OCI-LY3 (cell line): Measurements from ENCODE around the gene CACNA1E.

Source experiments
- H2AFZ ChIP-seq: fragments of 200-600, 300-600 bp; shearing (Covaris generic); 2 replicates; pipeline ENCODE4 v1.6.0; 2014; ENCODE audit warnings: antibody characterized with exemption, low read depth, low read length
- H3K27ac ChIP-seq: fragments of 200-600, 300-600 bp; sonication (generic); 2 replicates; pipeline ENCODE4 v1.5.1; 2014; ENCODE audit warnings: mild to moderate bottlenecking, low read length, moderate library complexity, mixed read lengths
- H3K27me3 ChIP-seq: fragments of 200-600, 300-600 bp; sonication (generic); 2 replicates; pipeline ENCODE4 v1.6.1; 2014; ENCODE audit warnings: low read depth, low read length, mixed read lengths
- H3K36me3 ChIP-seq: fragments of 200-600, 300-600 bp; sonication (generic); replicated peaks from 2 replicates; pipeline ENCODE3; 2014; ENCODE audit warnings: low read depth, low read length, mixed read lengths
- H3K4me1 ChIP-seq: fragments of 300-600, 200-600 bp; sonication (generic); 2 replicates; pipeline ENCODE4 v1.6.1; 2014; ENCODE audit warnings: low read length, mixed read lengths
- H3K4me2 ChIP-seq: fragments of 200-600, 300-600 bp; sonication (generic); 2 replicates; pipeline ENCODE4 v1.6.1; 2014; ENCODE audit warnings: low read length, mixed read lengths
- H3K4me3 ChIP-seq: fragments of 300-600, 200-600 bp; sonication (generic); 2 replicates; pipeline ENCODE4 v1.5.1; 2014; ENCODE audit warnings: antibody characterized with exemption, mild to moderate bottlenecking, low read length, moderate library complexity
- H3K79me2 ChIP-seq: fragments of 300-600, 200-600 bp; shearing (Covaris generic); 2 replicates; pipeline ENCODE4 v1.6.1; 2014; ENCODE audit warnings: mild to moderate bottlenecking, low read length, mixed read lengths
- H3K9ac ChIP-seq: fragments of 300-600, 200-600 bp; shearing (Covaris generic); 2 replicates; pipeline ENCODE4 v1.6.0; 2014; ENCODE audit warnings: mild to moderate bottlenecking, low read length, moderate library complexity
- H3K9me3 ChIP-seq: fragments of 200-600, 300-600 bp; shearing (Covaris generic); 2 replicates; pipeline ENCODE4 v1.6.1; 2014; ENCODE audit warnings: low read length, mixed read lengths; ENCODE audit not compliant: insufficient read depth
- H4K20me1 ChIP-seq: fragments of 200-600, 300-600 bp; sonication (generic); 2 replicates; pipeline ENCODE4 v1.6.1; 2016; ENCODE audit warnings: low read length, mixed read lengths; ENCODE audit not compliant: insufficient read depth
- EZH2phosphoT487 ChIP-seq: fragments of 200-600 bp; shearing (Covaris generic); IDR thresholded peaks from 2 replicates; pipeline ENCODE4 v1.6.1; 2018; ENCODE audit warnings: antibody characterized with exemption, mixed run types, low read depth
- TF ChIP-seq, protein P1 (sequence below): fragments of 200-600, 300-600 bp; sonication (generic); IDR thresholded peaks from 2 replicates; pipeline ENCODE4 v1.5.1; 2014; ENCODE audit warnings: antibody characterized with exemption, low read length, low read depth

The CACNA1E gene

DNA sequence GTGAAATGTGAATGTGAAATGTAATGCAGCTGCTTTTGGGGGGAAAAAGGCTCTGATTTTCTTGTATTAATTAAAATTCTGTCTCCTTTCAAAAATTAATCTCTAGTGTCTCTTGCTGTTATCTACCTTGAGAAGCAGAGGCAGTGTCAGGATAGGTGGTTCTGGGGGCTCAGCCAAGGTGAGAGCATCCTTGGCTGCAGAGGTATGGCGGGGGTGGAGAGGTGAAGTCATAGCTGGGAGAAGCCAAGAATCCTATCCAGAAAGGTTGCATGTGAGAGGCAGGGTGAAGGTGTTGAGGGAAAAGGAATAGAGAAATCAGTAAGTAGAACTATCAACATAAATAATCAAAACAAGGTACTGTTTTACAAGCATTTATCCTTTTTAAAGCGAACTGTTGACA is 181.2 kb downstream of the CACNA1E start:
- Histone ChIP-seq H3K4me1 (no peaks in the 10 kb centered on the region), H2AFZ (no peak overlapping the region), H3K4me3 (no peak overlapping the region), H3K36me3 (no peaks in the 10 kb centered on the region), H3K27me3 (peaks cover 57% of the 10 kb centered on the region), H3K79me2 (no peaks in the 10 kb centered on the region), H3K4me2 (no peak overlapping the region), H3K9ac (no peak overlapping the region), H3K9me3 (no peaks in the 10 kb centered on the region), H3K27ac (no peak overlapping the region), H4K20me1 (no peaks in the 10 kb centered on the region)
- TF ChIP-seq EZH2phosphoT487, result no peak
- TF ChIP-seq, protein P1, sequence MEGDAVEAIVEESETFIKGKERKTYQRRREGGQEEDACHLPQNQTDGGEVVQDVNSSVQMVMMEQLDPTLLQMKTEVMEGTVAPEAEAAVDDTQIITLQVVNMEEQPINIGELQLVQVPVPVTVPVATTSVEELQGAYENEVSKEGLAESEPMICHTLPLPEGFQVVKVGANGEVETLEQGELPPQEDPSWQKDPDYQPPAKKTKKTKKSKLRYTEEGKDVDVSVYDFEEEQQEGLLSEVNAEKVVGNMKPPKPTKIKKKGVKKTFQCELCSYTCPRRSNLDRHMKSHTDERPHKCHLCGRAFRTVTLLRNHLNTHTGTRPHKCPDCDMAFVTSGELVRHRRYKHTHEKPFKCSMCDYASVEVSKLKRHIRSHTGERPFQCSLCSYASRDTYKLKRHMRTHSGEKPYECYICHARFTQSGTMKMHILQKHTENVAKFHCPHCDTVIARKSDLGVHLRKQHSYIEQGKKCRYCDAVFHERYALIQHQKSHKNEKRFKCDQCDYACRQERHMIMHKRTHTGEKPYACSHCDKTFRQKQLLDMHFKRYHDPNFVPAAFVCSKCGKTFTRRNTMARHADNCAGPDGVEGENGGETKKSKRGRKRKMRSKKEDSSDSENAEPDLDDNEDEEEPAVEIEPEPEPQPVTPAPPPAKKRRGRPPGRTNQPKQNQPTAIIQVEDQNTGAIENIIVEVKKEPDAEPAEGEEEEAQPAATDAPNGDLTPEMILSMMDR, result no peak

DNA sequence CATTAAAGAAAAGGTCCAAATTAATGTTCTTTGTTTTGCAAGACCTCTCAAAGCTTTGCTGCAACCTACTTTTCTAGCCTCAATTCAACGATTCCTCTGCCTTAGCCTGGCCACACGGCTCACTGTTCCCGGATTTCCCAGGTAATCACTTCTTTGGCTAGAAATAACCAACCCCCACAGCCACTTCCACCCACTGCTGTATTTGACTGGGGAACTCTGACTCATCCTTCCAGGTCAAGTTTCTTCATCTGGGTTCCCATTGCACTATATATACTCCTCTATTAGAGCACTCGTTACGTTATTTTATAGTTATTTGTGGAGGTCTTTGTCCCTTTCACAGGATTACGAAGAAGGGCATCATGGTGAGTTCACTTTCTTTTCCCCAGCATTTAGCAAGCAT is 185.9 kb downstream of the CACNA1E start:
- no peak for TF ChIP-seq EZH2phosphoT487
- TF ChIP-seq, protein P1, result no peak
- no peaks in the 10 kb centered on the region for H3K9me3 ChIP-seq
- no peak overlapping the region for H2AFZ ChIP-seq
- H3K27me3 ChIP-seq, result peaks cover 28% of the 10 kb centered on the region
- no peaks in the 10 kb centered on the region for H3K79me2 ChIP-seq
- H3K9ac ChIP-seq, result no peak overlapping the region
- H3K4me1 ChIP-seq, result no peaks in the 10 kb centered on the region
- no peak overlapping the region for H3K4me2 ChIP-seq
- H3K27ac ChIP-seq, result no peak overlapping the region
- H3K36me3 ChIP-seq, result no peaks in the 10 kb centered on the region
- no peak overlapping the region for H3K4me3 ChIP-seq
- H4K20me1 ChIP-seq, result no peaks in the 10 kb centered on the region

DNA sequence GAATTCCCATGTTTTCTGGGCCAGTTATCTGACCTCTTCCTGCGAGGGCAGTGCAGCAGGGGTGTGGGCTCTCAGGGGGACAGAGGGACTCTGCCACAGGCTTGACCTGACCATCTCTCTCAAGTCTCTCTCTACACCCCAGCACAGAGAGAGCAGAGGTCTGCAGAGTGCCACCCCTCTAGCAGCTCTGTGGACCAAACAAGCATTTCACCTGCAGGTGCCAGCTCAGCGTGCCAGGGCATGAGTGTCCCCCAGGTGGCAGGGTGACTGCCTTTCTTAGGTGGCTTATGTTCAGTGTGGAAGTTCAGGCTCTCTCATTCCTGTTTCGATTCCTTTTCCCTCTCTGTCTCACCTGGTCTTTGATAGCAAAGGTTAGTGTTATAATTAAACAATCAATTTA is 191.3 kb downstream of the CACNA1E start:
- Histone ChIP-seq H3K4me3 (no peak overlapping the region), H3K4me2 (no peak overlapping the region), H4K20me1 (no peaks in the 10 kb centered on the region), H2AFZ (no peak overlapping the region), H3K36me3 (no peaks in the 10 kb centered on the region), H3K27ac (no peak overlapping the region), H3K9me3 (no peaks in the 10 kb centered on the region), H3K9ac (no peak overlapping the region), H3K79me2 (no peaks in the 10 kb centered on the region), H3K27me3 (peaks cover 40% of the 10 kb centered on the region), H3K4me1 (no peaks in the 10 kb centered on the region)
- TF ChIP-seq, protein P1, result no peak
- no peak for TF ChIP-seq EZH2phosphoT487

DNA sequence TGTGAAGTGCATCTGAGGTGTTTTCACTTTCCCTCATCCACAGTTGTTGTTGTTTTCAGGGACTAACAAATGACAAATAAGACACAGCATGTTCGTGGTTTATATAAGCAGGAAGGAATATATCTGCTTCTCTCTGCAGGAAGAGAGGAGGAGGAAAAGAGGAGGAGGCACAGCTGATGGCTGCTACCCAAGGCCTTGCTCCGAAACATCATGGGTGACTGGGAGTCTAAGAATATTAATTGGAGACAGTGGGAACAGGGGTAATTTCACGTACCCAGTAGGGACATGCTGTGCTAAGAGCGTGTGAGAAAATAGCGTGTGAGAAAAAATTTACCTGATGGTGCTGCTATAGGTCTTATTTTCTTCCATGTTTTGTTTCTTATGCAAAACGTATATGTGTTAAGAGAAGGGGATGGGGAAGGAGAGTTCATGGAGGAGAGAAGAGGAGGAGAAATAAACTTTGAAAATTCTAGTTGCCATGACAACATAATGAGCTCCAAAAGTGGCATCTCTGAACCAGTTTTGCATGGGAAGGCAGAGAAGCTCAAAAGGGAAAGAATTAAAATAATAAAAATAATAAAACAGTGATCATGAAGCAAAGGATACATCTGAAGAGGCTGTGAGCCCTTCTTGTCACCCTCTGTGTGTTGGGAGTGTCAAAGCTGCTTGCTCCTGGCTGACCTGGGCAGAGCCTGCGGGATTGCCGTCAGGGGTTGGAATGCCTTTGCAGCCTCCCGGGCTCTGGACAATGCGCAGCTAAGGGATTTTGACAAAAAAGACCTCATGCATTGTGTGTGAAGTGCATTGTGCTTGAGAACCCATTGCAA is 192.0 kb downstream of the CACNA1E start:
- no peak overlapping the region for H3K27ac ChIP-seq
- no peaks in the 10 kb centered on the region for H3K79me2 ChIP-seq
- H3K4me2 ChIP-seq, result no peak overlapping the region
- H3K27me3 ChIP-seq, result peaks cover 40% of the 10 kb centered on the region
- no peak overlapping the region for H3K4me3 ChIP-seq
- H3K9me3 ChIP-seq, result no peaks in the 10 kb centered on the region
- H3K4me1 ChIP-seq, result no peaks in the 10 kb centered on the region
- H3K9ac ChIP-seq, result no peak overlapping the region
- no peaks in the 10 kb centered on the region for H3K36me3 ChIP-seq
- no peak overlapping the region for H2AFZ ChIP-seq
- TF ChIP-seq, protein P1, result no peak
- TF ChIP-seq EZH2phosphoT487, result no peak
- H4K20me1 ChIP-seq, result no peaks in the 10 kb centered on the region
